CD4-positive, alpha-beta T cell (primary cell): ENCODE data around the gene NOTCH1. TPM values are rescaled to one million over a fixed set of nuclear protein-coding genes. Genes with fewer than 3 reads are reported as not detected.

ENCODE experiments used
- ATAC-seq: fragments of 200-7000 bp; cut with Tn5 transposase; one replicate; pipeline ENCODE4 v1.10.0; 2022; ENCODE audit warnings: mild to moderate bottlenecking; ENCODE audit not compliant: poor library complexity
- CTCF ChIA-PET: fragments of 350-600 bp; sonication (Branson Sonifier 250); formaldehyde crosslinking; loops from one replicate; lab custom pipeline; 2021; ENCODE audit warnings: antibody characterized with exemption, inconsistent platforms; lab: Charles Lee
- POLR2A ChIA-PET: fragments of 350-600 bp; sonication (Branson Sonifier 250); formaldehyde crosslinking; loops from one replicate; lab custom pipeline; 2021; ENCODE audit warnings: antibody characterized with exemption, inconsistent platforms; lab: Charles Lee
- DNase-seq, 14 experiments: peaks; one replicate each; pipeline ENCODE4 v3.0.0-alpha.2; 2013 to 2020; ENCODE audit warnings: mixed read lengths in 2 of 14
- H3K27ac ChIP-seq, 2 donors: one replicate each; pipeline versions ENCODE4 v1.5.1 to v1.7.0; 2013; ENCODE audit warnings: low read length in 2 of 2, low read depth in 1 of 2, mild to moderate bottlenecking in 1 of 2
- H3K27me3 ChIP-seq, 2 experiments: 1 replicate in 1 of 2; 2 replicates in 1 of 2; pipeline versions ENCODE4 v1.6.1 to v1.7.0; 2013; ENCODE audit warnings: low read length in 2 of 2, control low read depth in 1 of 2, mild to moderate bottlenecking in 1 of 2, moderate library complexity in 1 of 2; ENCODE audit not compliant: insufficient read depth in 2 of 2, control insufficient read depth in 1 of 2
- H3K36me3 ChIP-seq: one replicate; pipeline ENCODE4 v1.6.1; 2013; ENCODE audit warnings: low read length, control low read depth; ENCODE audit not compliant: insufficient read depth
- H3K4me1 ChIP-seq: one replicate; pipeline ENCODE4 v1.6.1; 2013; ENCODE audit warnings: low read length, control low read depth; ENCODE audit not compliant: insufficient read depth
- H3K4me3 ChIP-seq: one replicate; pipeline ENCODE4 v1.5.1; 2013; ENCODE audit warnings: mild to moderate bottlenecking, low read length, moderate library complexity
- H3K9me3 ChIP-seq, 2 experiments: 1 replicate in 1 of 2; 2 replicates in 1 of 2; pipeline versions ENCODE4 v1.6.1 to v1.7.0; 2013; ENCODE audit warnings: low read length in 2 of 2, mild to moderate bottlenecking in 2 of 2, control low read depth in 1 of 2, moderate library complexity in 1 of 2; ENCODE audit not compliant: control insufficient read depth in 1 of 2, insufficient read depth in 1 of 2
- H3K27ac Mint-ChIP-seq: one replicate; pipeline ENCODE4 v1.8.0; 2020; ENCODE audit warnings: mixed read lengths
- H3K27me3 Mint-ChIP-seq: one replicate; pipeline ENCODE4 v1.8.0; 2021; ENCODE audit warnings: mixed read lengths
- H3K36me3 Mint-ChIP-seq: one replicate; pipeline ENCODE4 v1.8.0; 2021; ENCODE audit warnings: low read depth, mixed read lengths
- H3K4me1 Mint-ChIP-seq: one replicate; pipeline ENCODE4 v1.8.0; 2021; ENCODE audit warnings: low read depth, mixed read lengths
- H3K4me3 Mint-ChIP-seq: one replicate; pipeline ENCODE4 v1.8.0; 2020; ENCODE audit warnings: mild to moderate bottlenecking, mixed read lengths
- H3K9me3 Mint-ChIP-seq: one replicate; pipeline ENCODE4 v1.8.0; 2020; ENCODE audit warnings: mixed read lengths
- CTCF ChIP-seq: fragments of 200-600 bp; IDR thresholded peaks from one replicate; pipeline ENCODE4 v1.8.0; 2022; ENCODE audit warnings: antibody characterized with exemption, mild to moderate bottlenecking
- intact Hi-C, 2 experiments: fragments of 100-400 bp; cut with DNase I in 1 of 2; cut with micrococcal nuclease in 1 of 2; formaldehyde crosslinking; loops; one replicate each; pipeline versions ENCODE4 v1.15.1 to v1.9.0; 2023 to 2025; cut with DNase I, micrococcal nuclease
- total RNA-seq, 174 experiments: library from RNA in 2 of 174; stranded (reverse) in 2 of 174; gene quantifications; one replicate each; pipeline ENCODE4 v1.2.3 and lab custom pipeline; 2021 to 2026

The NOTCH1 gene
- total RNA-seq, 2 experiments from 2014 or later: 30.8 to 34.2 TPM

- H3K9me3 Mint-ChIP-seq: no peaks in the 10 kb centered on the region
- no peak for ATAC-seq
- Histone ChIP-seq H3K4me3 (no peak overlapping the region), H3K9me3 (peaks cover 0 to 12% of the 10 kb centered on the region in 2 experiments), H3K27me3 (no peaks in the 10 kb centered on the region), H3K27ac (no peak overlapping the region), H3K4me1 (peaks cover 29% of the 10 kb centered on the region), H3K36me3 (no peaks in the 10 kb centered on the region)
- H3K27ac Mint-ChIP-seq: no peak overlapping the region
- H3K27me3 Mint-ChIP-seq: no peaks in the 10 kb centered on the region
- no peak for DNase-seq
- no peak for TF ChIP-seq CTCF
- H3K36me3 Mint-ChIP-seq: no peaks in the 10 kb centered on the region
- H3K4me1 Mint-ChIP-seq: peaks cover 15% of the 10 kb centered on the region
- intact Hi-C loops: loop anchor here (5.0 kb wide), 1 partner anchor 39 kb away; the partner anchor contains the start of gene NOTCH1 (in 2 of the 2)
- ChIA-PET CTCF (no interaction called here), POLR2A (no interaction called here)
- H3K4me3 Mint-ChIP-seq: no peak overlapping the region
Measured at GRCh38 chr9:136586391-136586953, 40.6 kb upstream of the NOTCH1 start.

GRCh38 chr9:136585531-136586120 lies 39.8 kb upstream of the NOTCH1 start:
- Mint-ChIP-seq H3K4me1 (peaks cover 15% of the 10 kb centered on the region), H3K27me3 (no peaks in the 10 kb centered on the region), H3K36me3 (no peaks in the 10 kb centered on the region), H3K9me3 (no peaks in the 10 kb centered on the region), H3K4me3 (no peak overlapping the region), H3K27ac (no peak overlapping the region)
- no peak overlapping the region for H3K27ac ChIP-seq
- H3K4me1 ChIP-seq: peaks cover 29% of the 10 kb centered on the region
- no peak for DNase-seq
- POLR2A ChIA-PET: no interaction called here
- peaks cover 0 to 12% of the 10 kb centered on the region in 2 experiments for H3K9me3 ChIP-seq
- no peaks in the 10 kb centered on the region for H3K36me3 ChIP-seq
- TF ChIP-seq CTCF: no peak
- CTCF ChIA-PET: no interaction called here
- ATAC-seq: no peak
- H3K4me3 ChIP-seq: no peak overlapping the region
- intact Hi-C loops: loop anchor here (5.0 kb wide), 1 partner anchor 38 kb away; the partner anchor contains the start of gene NOTCH1 (in 2 of the 2)
- no peaks in the 10 kb centered on the region for H3K27me3 ChIP-seq

- Histone ChIP-seq H3K4me3 (no peak overlapping the region), H3K27ac (no peak overlapping the region), H3K4me1 (peaks cover 29% of the 10 kb centered on the region), H3K27me3 (no peaks in the 10 kb centered on the region), H3K9me3 (peaks cover 0 to 12% of the 10 kb centered on the region in 2 experiments), H3K36me3 (no peaks in the 10 kb centered on the region)
- H3K27ac Mint-ChIP-seq: no peak overlapping the region
- intact Hi-C loops: loop anchor here (5.0 kb wide), 1 partner anchor 38 kb away; the partner anchor contains the start of gene NOTCH1 (in 2 of the 2)
- H3K36me3 Mint-ChIP-seq: no peaks in the 10 kb centered on the region
- ATAC-seq (no peak), DNase-seq (no peak)
- ChIA-PET POLR2A (no interaction called here), CTCF (no interaction called here)
- H3K4me3 Mint-ChIP-seq: no peak overlapping the region
- no peaks in the 10 kb centered on the region for H3K9me3 Mint-ChIP-seq
- no peak for TF ChIP-seq CTCF
- peaks cover 15% of the 10 kb centered on the region for H3K4me1 Mint-ChIP-seq
- H3K27me3 Mint-ChIP-seq: no peaks in the 10 kb centered on the region
Measured at GRCh38 chr9:136584934-136585333, 39.1 kb upstream of the NOTCH1 start.
